Left lung (tissue), 10 donors: ENCODE results near the gene RHOXF2. TPM values are rescaled to one million over a fixed set of nuclear protein-coding genes. Genes with fewer than 3 reads are reported as not detected.

Experiments used
- ATAC-seq: fragments of 200-7000 bp; cut with Tn5 transposase; one replicate; pipeline ENCODE4 v1.9.1; 2020; ENCODE audit warnings: moderate library complexity
- DNase-seq, 4 donors: peaks; one replicate each; pipeline ENCODE4 v3.0.0-alpha.2; 2013 to 2020
- H3K27ac ChIP-seq, 2 donors: fragments of 200-600 bp; sonication (generic) in 1 of 2; one replicate each; pipeline versions ENCODE4 v1.5.0 to v1.8.0; 2020 to 2021
- H3K27me3 ChIP-seq, 2 donors: fragments of 200-600 bp; sonication (generic) in 1 of 2; one replicate each; pipeline versions ENCODE4 v1.5.0 to v1.8.0; 2020 to 2021
- H3K36me3 ChIP-seq, 2 donors: fragments of 200-600 bp; sonication (generic) in 1 of 2; one replicate each; pipeline versions ENCODE4 v1.5.0 to v1.8.0; 2020 to 2021
- H3K4me1 ChIP-seq, 2 donors: fragments of 200-600 bp; one replicate each; pipeline ENCODE4 v1.8.0; 2021
- H3K4me3 ChIP-seq, 2 donors: fragments of 200-600 bp; sonication (generic) in 1 of 2; one replicate each; pipeline versions ENCODE4 v1.5.0 to v1.8.0; 2020 to 2021; ENCODE audit warnings: mild to moderate bottlenecking in 1 of 2
- H3K9me3 ChIP-seq, 2 donors: fragments of 200-600 bp; sonication (generic) in 1 of 2; one replicate each; pipeline versions ENCODE4 v1.5.0 to v1.8.0; 2020 to 2021
- intact Hi-C, 2 donors: fragments of 100-400 bp; cut with DNase I; formaldehyde crosslinking; loops; one replicate each; pipeline versions ENCODE4 v1.11.2 to v1.14.2; 2022
- polyA plus RNA-seq, 6 donors: library from polyadenylated mRNA; unstranded; fragments of 120-200 nt; gene quantifications; one replicate each; pipeline ENCODE4 v1.2.1, GENCODE V29; 2013; ENCODE audit not compliant: insufficient read length in 6 of 6
- total RNA-seq, 2 donors: library from RNA; stranded (reverse); fragmentation: NEBNext Ultra II Directional; extraction: Animal tissue kit (Norgen Biotek cat#: 25700); gene quantifications; one replicate each; pipeline ENCODE4 v1.2.1, GENCODE V29; 2021
- TF ChIP-seq, protein P1 (sequence below), 2 donors: fragments of 200-600 bp; sonication (generic) in 1 of 2; IDR thresholded peaks; one replicate each; pipeline versions ENCODE4 v1.5.0 to v1.8.0; 2021; ENCODE audit warnings: antibody characterized with exemption in 2 of 2
- donor health status: DM: no; HTN: yes; CAD: no.
- donor health status: DM: no; HTN: no; CAD: no.

RHOXF2 gene
- total and polyA plus RNA-seq, 8 donors = 0.18 TPM; not detected in 7

GRCh38 chrX:120200851-120201250, 42.4 kb downstream of the RHOXF2 start:
- intact Hi-C loops = no loop called here
- no peak overlapping the region for H3K27ac ChIP-seq
- TF ChIP-seq, protein P1, sequence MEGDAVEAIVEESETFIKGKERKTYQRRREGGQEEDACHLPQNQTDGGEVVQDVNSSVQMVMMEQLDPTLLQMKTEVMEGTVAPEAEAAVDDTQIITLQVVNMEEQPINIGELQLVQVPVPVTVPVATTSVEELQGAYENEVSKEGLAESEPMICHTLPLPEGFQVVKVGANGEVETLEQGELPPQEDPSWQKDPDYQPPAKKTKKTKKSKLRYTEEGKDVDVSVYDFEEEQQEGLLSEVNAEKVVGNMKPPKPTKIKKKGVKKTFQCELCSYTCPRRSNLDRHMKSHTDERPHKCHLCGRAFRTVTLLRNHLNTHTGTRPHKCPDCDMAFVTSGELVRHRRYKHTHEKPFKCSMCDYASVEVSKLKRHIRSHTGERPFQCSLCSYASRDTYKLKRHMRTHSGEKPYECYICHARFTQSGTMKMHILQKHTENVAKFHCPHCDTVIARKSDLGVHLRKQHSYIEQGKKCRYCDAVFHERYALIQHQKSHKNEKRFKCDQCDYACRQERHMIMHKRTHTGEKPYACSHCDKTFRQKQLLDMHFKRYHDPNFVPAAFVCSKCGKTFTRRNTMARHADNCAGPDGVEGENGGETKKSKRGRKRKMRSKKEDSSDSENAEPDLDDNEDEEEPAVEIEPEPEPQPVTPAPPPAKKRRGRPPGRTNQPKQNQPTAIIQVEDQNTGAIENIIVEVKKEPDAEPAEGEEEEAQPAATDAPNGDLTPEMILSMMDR (IDR thresholded peaks at IDR 0.05) = no peak

DNA sequence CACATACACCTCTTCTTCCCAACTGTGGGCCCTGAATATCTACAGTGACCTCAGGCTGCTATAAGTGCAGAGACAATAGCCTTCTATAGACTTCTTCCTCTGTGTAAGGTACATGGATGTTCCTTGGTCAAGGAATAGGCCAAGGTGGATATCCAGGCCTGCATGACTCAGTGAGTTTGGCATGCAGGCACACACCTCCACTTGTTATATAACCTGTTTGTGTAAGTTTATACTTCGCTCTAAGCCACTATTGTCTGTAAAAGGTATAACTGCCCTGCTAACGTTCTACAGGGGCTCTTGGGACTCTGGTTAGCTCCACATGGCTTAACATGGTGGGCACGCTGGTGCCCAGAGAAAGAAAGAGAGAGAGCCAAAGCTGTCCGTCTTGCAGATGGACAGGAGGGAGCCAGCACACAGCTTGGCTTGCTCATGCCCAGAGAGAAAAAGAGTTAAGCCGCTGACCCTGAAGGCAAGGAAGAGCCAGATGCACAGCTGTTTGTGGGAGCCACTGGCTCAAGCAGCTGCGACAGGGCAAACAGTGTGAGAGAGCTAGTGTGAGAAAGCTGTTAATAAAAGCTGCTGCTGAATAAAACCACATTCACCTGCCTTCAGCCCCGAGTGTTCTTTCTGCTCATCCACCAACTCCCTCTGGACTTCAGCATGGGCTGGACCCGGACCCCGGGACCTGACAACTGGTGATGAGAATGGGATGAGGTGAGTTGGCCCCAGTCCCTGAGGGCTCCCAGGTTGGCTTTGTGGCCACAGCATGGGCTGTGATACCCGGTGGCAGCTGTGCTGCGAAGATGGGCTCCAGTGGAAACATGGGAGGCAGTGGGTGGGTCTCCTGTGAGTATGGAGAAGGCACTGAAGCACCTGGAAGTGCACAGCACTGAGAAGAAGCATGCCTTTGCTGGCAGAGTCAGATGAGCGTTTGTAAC, 47.7 kb downstream of the RHOXF2 start:
- H3K9me3 ChIP-seq = no peaks in the 10 kb centered on the region
- no peaks in the 10 kb centered on the region for H3K4me1 ChIP-seq
- intact Hi-C loops = no loop called here
- H3K27ac ChIP-seq = no peak overlapping the region
- H3K27me3 ChIP-seq = no peaks in the 10 kb centered on the region
- no peak overlapping the region for H3K4me3 ChIP-seq
- no peak for ATAC-seq
- DNase-seq = no peak
- H3K36me3 ChIP-seq = no peaks in the 10 kb centered on the region
- TF ChIP-seq, protein P1 (IDR thresholded peaks at IDR 0.05) = no peak

More at GRCh38 chrX:120200851-120201250, 42.4 kb downstream of the RHOXF2 start:
- ATAC-seq = no peak
- DNase-seq = no peak
- H3K9me3 ChIP-seq = no peaks in the 10 kb centered on the region
- H3K27me3 ChIP-seq = no peaks in the 10 kb centered on the region
- no peaks in the 10 kb centered on the region for H3K4me1 ChIP-seq
- H3K36me3 ChIP-seq = no peaks in the 10 kb centered on the region
- no peak overlapping the region for H3K4me3 ChIP-seq

- no peaks in the 10 kb centered on the region for H3K27me3 ChIP-seq
- intact Hi-C loops = no loop called here
- H3K4me1 ChIP-seq = no peaks in the 10 kb centered on the region
- H3K27ac ChIP-seq = no peak overlapping the region
- TF ChIP-seq, protein P1 (IDR thresholded peaks at IDR 0.05) = no peak
- H3K4me3 ChIP-seq = no peak overlapping the region
- H3K9me3 ChIP-seq = no peaks in the 10 kb centered on the region
- DNase-seq = no peak
- no peaks in the 10 kb centered on the region for H3K36me3 ChIP-seq
- no peak for ATAC-seq
These were observed 48.7 kb downstream of the RHOXF2 start for GRCh38 chrX:120207009-120207605.

DNA sequence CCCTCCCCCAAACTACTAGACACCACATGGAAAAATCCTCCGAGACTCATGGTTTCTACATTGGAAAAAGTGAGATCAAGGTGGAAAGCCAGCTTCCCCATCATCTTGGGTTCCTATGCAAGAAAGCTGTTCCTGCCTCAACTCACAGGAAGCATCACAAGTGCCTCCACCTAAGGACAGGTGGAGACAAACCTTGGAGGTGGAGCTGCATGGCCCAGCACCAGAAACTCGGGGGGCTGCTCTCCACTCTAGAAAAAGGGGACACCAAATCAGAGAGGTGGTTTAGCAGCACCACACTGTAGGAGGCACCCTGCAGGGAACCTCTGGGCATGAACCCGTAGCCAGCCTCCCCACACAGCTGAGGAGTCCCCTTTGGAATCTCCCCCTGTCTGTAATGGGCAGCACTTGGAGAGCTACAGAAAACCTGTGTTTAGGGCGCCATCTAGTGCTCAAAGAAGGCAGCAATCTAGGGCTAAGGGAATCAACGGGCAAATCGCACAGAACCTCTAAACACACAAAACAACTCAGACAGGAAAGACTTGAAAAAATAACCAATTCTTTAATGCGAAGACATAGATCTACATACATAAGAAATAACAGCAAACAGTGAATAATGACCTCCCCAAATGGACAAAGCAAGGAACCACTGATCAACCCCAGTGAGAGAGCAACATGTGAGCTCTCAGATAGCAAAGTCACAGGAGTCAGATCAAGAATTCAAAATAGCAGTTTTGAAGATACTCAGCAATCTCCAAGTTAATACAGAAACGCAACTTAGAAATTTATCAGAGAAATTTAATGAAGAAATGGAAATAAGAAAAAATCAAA, 55.2 kb downstream of the RHOXF2 start:
- intact Hi-C loops = no loop called here
- Histone ChIP-seq H3K9me3 (no peaks in the 10 kb centered on the region), H3K27ac (no peak overlapping the region), H3K27me3 (peaks cover 0 to 8% of the 10 kb centered on the region in 2 donors), H3K4me3 (no peak overlapping the region), H3K36me3 (no peaks in the 10 kb centered on the region), H3K4me1 (no peaks in the 10 kb centered on the region)
- peak; percentile 83 for ATAC-seq
- TF ChIP-seq, protein P1 (IDR thresholded peaks at IDR 0.05) = peak; percentile 71 to 72
- DNase-seq = peak in 2 of 4 donors; percentile 32 to 59

Other genes with a start within 250 kb of the RHOXF2 start
- gene NKAP, start 214.9 kb upstream of the RHOXF2 start, total RNA-seq = 1 to 10 TPM; 6.6 to 6.9 TPM
- gene NKAP, start 214.9 kb upstream of the RHOXF2 start, polyA plus RNA-seq = 10 to 100 TPM; 13.4 to 15.8 (median 14.7) TPM
- not detected for gene RHOXF2B, start 80.9 kb upstream of the RHOXF2 start, total RNA-seq
- gene RHOXF2B, start 80.9 kb upstream of the RHOXF2 start, polyA plus RNA-seq = under 1 TPM; 0.08 to 0.23 (median 0.14) TPM
- not detected for gene RHOXF1, start 42.7 kb upstream of the RHOXF2 start, total RNA-seq
- gene RHOXF1, start 42.7 kb upstream of the RHOXF2 start, polyA plus RNA-seq = 1 to 10 TPM in 3 of 6 donors, under 1 TPM in 3; 0.39 to 1.2 (median 0.95) TPM
- gene ZBTB33, start 92.2 kb downstream of the RHOXF2 start, total RNA-seq = 10 to 100 TPM; 15.2 to 15.8 TPM
- 10 to 100 TPM; 19.0 to 23.5 (median 21.9) TPM for gene ZBTB33, start 92.2 kb downstream of the RHOXF2 start, polyA plus RNA-seq
- 1 to 10 TPM; 1.0 to 1.8 TPM for gene TMEM255A, start 152.8 kb downstream of the RHOXF2 start, total RNA-seq
- gene TMEM255A, start 152.8 kb downstream of the RHOXF2 start, polyA plus RNA-seq = 1 to 10 TPM in 4 of 6 donors, under 1 TPM in 2; 0.58 to 1.9 (median 1.4) TPM
- not detected for gene ATP1B4, start 203.5 kb downstream of the RHOXF2 start, total RNA-seq
- gene ATP1B4, start 203.5 kb downstream of the RHOXF2 start, polyA plus RNA-seq = under 1 TPM in 3 of 6 donors, not detected in 3; 0.04 to 0.08 (median 0.04) TPM